Thoracic aorta (tissue), 2 donors: Measurements from ENCODE around the gene SPTLC3. TPM values are rescaled to one million over a fixed set of nuclear protein-coding genes. Genes with fewer than 3 reads are reported as not detected.

Source experiments
- ATAC-seq: fragments of 150-250 bp; one replicate; pipeline ENCODE4 v1.8.0; 2017; ENCODE audit warnings: low read depth; ENCODE audit not compliant: insufficient number of reproducible peaks, low FRiP score
- DNase-seq: peaks from one replicate; pipeline ENCODE4 v3.0.0-alpha.2; 2020; ENCODE audit warnings: low spot score
- H3K27ac ChIP-seq, 2 donors: fragments of 200-600 bp; sonication (generic); 1 replicate in 1 of 2; 2 replicates in 1 of 2; pipeline ENCODE4 v1.5.1; 2016; ENCODE audit warnings: mild to moderate bottlenecking in 2 of 2, moderate library complexity in 2 of 2
- H3K27me3 ChIP-seq: fragments of 200-600 bp; sonication (generic); replicated peaks from 2 replicates; pipeline ENCODE4 v1.6.0; 2016; ENCODE audit warnings: mild to moderate bottlenecking; ENCODE audit not compliant: insufficient read depth
- H3K36me3 ChIP-seq: fragments of 200-600 bp; sonication (generic); one replicate; pipeline ENCODE4 v1.5.1; 2016
- H3K4me1 ChIP-seq, 2 donors: fragments of 200-600 bp; sonication (generic); 1 replicate in 1 of 2; 2 replicates in 1 of 2; pipeline versions ENCODE4 v1.5.1 to v1.6.0; 2016; ENCODE audit warnings: low read depth in 2 of 2, mild to moderate bottlenecking in 1 of 2; ENCODE audit not compliant: control insufficient read depth in 1 of 2
- H3K4me3 ChIP-seq: fragments of 200-600 bp; sonication (generic); 2 replicates; pipeline ENCODE4 v1.5.1; 2016; ENCODE audit warnings: mild to moderate bottlenecking
- H3K9me3 ChIP-seq: fragments of 200-600 bp; sonication (generic); 2 replicates; pipeline ENCODE4 v1.5.1; 2016
- total RNA-seq, 2 donors: library from RNA; depleted of rRNA; stranded (reverse); fragments of >200 nt; gene quantifications; one replicate each; pipeline versions ENCODE4 v1.1.0 to v1.2.3, GENCODE V29; 2016
- TF ChIP-seq, protein P1 (sequence below): fragments of 200-600 bp; sonication (generic); IDR thresholded peaks from one replicate; pipeline ENCODE4 v1.5.1; 2019; ENCODE audit warnings: antibody characterized with exemption

SPTLC3 gene
- total RNA-seq, 2 donors from 2014 or later, result 4.5 to 6.2 TPM

GRCh38 chr20:13109658-13110057, 100.9 kb downstream of the SPTLC3 start:
- TF ChIP-seq, protein P1, sequence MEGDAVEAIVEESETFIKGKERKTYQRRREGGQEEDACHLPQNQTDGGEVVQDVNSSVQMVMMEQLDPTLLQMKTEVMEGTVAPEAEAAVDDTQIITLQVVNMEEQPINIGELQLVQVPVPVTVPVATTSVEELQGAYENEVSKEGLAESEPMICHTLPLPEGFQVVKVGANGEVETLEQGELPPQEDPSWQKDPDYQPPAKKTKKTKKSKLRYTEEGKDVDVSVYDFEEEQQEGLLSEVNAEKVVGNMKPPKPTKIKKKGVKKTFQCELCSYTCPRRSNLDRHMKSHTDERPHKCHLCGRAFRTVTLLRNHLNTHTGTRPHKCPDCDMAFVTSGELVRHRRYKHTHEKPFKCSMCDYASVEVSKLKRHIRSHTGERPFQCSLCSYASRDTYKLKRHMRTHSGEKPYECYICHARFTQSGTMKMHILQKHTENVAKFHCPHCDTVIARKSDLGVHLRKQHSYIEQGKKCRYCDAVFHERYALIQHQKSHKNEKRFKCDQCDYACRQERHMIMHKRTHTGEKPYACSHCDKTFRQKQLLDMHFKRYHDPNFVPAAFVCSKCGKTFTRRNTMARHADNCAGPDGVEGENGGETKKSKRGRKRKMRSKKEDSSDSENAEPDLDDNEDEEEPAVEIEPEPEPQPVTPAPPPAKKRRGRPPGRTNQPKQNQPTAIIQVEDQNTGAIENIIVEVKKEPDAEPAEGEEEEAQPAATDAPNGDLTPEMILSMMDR, result no peak
- H3K9me3 ChIP-seq, result no peaks in the 10 kb centered on the region
- H3K4me3 ChIP-seq, result no peak overlapping the region
- H3K36me3 ChIP-seq, result no peaks in the 10 kb centered on the region
- no peaks in the 10 kb centered on the region for H3K4me1 ChIP-seq
- no peak overlapping the region for H3K27ac ChIP-seq
- DNase-seq, result no peak
- H3K27me3 ChIP-seq, result no peaks in the 10 kb centered on the region
- no peak for ATAC-seq

DNA sequence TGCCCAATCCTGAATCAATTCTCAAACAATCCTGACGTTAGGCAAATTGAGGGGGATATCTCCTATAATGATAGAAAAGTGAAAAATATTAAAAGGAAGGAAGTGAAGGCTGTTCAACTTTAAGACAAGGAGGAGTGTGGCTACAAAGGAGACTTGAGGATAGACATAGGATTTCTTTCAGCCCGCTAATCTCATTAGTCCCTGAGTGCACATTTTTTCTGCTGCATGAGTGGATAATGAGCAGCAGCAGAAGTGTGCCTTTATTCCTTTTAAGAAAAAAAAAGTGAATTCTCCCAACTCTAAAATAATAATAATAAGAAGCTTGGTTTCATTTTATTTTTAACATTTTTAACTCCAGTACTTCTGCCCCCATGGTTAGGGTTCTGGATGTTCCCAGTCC, 102.0 kb downstream of the SPTLC3 start:
- Histone ChIP-seq H3K27me3 (no peaks in the 10 kb centered on the region), H3K27ac (no peak overlapping the region), H3K36me3 (no peaks in the 10 kb centered on the region), H3K4me3 (no peak overlapping the region), H3K9me3 (no peaks in the 10 kb centered on the region), H3K4me1 (no peaks in the 10 kb centered on the region)
- DNase-seq (no peak), ATAC-seq (no peak)
- TF ChIP-seq, protein P1, result no peak

GRCh38 chr20:13111249-13111911, 102.6 kb downstream of the SPTLC3 start:
- Histone ChIP-seq H3K36me3 (no peaks in the 10 kb centered on the region), H3K27me3 (no peaks in the 10 kb centered on the region), H3K4me1 (no peaks in the 10 kb centered on the region), H3K4me3 (no peak overlapping the region), H3K9me3 (no peaks in the 10 kb centered on the region), H3K27ac (no peak overlapping the region)
- ATAC-seq (no peak), DNase-seq (no peak)
- TF ChIP-seq, protein P1, result no peak

- Histone ChIP-seq H3K27me3 (no peaks in the 10 kb centered on the region), H3K9me3 (no peaks in the 10 kb centered on the region), H3K4me3 (no peak overlapping the region), H3K36me3 (no peaks in the 10 kb centered on the region), H3K4me1 (no peaks in the 10 kb centered on the region), H3K27ac (no peak overlapping the region)
- ATAC-seq (no peak), DNase-seq (no peak)
- TF ChIP-seq, protein P1, result no peak
These were observed 105.0 kb downstream of the SPTLC3 start for GRCh38 chr20:13113731-13114130.

GRCh38 chr20:13117200-13117599, 108.4 kb downstream of the SPTLC3 start:
- Histone ChIP-seq H3K27ac (no peak overlapping the region), H3K27me3 (no peaks in the 10 kb centered on the region), H3K36me3 (no peaks in the 10 kb centered on the region), H3K4me3 (no peak overlapping the region), H3K4me1 (no peaks in the 10 kb centered on the region), H3K9me3 (no peaks in the 10 kb centered on the region)
- DNase-seq (no peak), ATAC-seq (no peak)
- TF ChIP-seq, protein P1, result no peak
